Prostate gland (tissue), 2 donors: ENCODE data around the gene CTNNA3. TPM values are rescaled to one million over a fixed set of nuclear protein-coding genes. Genes with fewer than 3 reads are reported as not detected.

Experiments used
- DNase-seq: peaks from one replicate; pipeline ENCODE4 v3.0.0-alpha.2; 2019; ENCODE audit warnings: low spot score
- H3K27ac ChIP-seq, 2 donors: fragments of 200-600 bp; sonication (generic); 2 replicates each; pipeline ENCODE4 v1.5.1; 2017 to 2019
- H3K27me3 ChIP-seq: fragments of 200-600 bp; sonication (generic); replicated peaks from 2 replicates; pipeline ENCODE4 v1.5.1; 2019; ENCODE audit not compliant: insufficient read depth
- H3K36me3 ChIP-seq, 2 donors: fragments of 200-600 bp; sonication (generic); 1 replicate in 1 of 2; 2 replicates in 1 of 2; pipeline versions ENCODE4 v1.5.1 to v1.8.1; 2017 to 2019
- H3K4me1 ChIP-seq: fragments of 200-600 bp; sonication (generic); replicated peaks from 2 replicates; pipeline ENCODE4 v1.5.1; 2019
- H3K4me3 ChIP-seq, 2 donors: fragments of 200-600 bp; sonication (generic); 2 replicates each; pipeline ENCODE4 v1.5.1; 2017 to 2019
- H3K9me3 ChIP-seq: fragments of 200-600 bp; sonication (generic); 2 replicates; pipeline ENCODE4 v1.5.1; 2017
- POLR2A ChIP-seq: fragments of 450-650 bp; IDR thresholded peaks from one replicate; pipeline ENCODE4 v1.6.1; 2016; ENCODE audit warnings: antibody characterized with exemption, mild to moderate bottlenecking
- POLR2AphosphoS5 ChIP-seq: sonication (generic); formaldehyde crosslinking; IDR thresholded peaks from one replicate; pipeline ENCODE4 v1.6.1; 2017; ENCODE audit warnings: antibody characterized with exemption
- WGBS: methylation state at CpG from one replicate; pipeline ENCODE4 v1.1.5; 2018; 5-methylcytosine and 5-hydroxymethylcytosine counted together
- intact Hi-C: fragments of 100-400 bp; cut with DNase I; formaldehyde crosslinking; loops from one replicate; pipeline ENCODE4 v1.14.2; 2022
- total RNA-seq, 2 donors: library from RNA; depleted of rRNA; stranded (reverse); fragments of >200 nt; gene quantifications; one replicate each; pipeline ENCODE4 v1.1.0, GENCODE V29; 2016
- TF ChIP-seq, protein P1 (sequence below), 4 experiments: fragments of 200-600 bp in 2 of 4; fragments of 450-650 bp in 2 of 4; sonication (generic) in 2 of 4; IDR thresholded peaks; 1 replicate in 3 of 4; 2 replicates in 1 of 4; pipeline ENCODE4 v1.5.1; 2016 to 2019; ENCODE audit warnings: antibody characterized with exemption in 4 of 4, mild to moderate bottlenecking in 2 of 4, moderate library complexity in 2 of 4

Gene CTNNA3
- total RNA-seq, 2 donors from 2014 or later = 0.27 to 7.2 TPM

DNA sequence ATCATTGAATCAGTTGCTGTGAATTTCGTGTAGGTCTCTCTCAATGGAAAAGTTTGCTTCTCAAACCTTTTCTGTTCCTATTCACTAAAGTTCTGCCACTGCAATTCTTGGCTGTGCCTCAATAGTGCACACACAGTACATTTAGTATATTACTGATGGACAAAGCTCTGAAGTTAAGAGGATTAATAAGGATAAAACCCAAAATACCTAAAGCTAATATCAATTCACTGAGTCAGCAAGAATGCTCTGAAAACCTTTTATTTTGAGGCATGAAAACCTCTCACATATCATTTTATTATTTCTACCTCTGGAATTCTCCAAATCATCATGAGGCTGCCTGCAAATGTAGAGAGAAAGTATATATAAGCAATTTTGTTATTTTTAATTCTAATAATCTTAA lies 1403.5 kb downstream of the CTNNA3 start:
- H3K27me3 ChIP-seq = no peaks in the 10 kb centered on the region
- no peak for TF ChIP-seq POLR2A
- H3K4me1 ChIP-seq = no peaks in the 10 kb centered on the region
- no peaks in the 10 kb centered on the region for H3K9me3 ChIP-seq
- 53% methylated on average over 1 of the region's 1 CpG for WGBS
- no peak overlapping the region for H3K4me3 ChIP-seq
- no peak for DNase-seq
- H3K27ac ChIP-seq = no peak overlapping the region
- no peaks in the 10 kb centered on the region for H3K36me3 ChIP-seq
- intact Hi-C loops = no loop called here

DNA sequence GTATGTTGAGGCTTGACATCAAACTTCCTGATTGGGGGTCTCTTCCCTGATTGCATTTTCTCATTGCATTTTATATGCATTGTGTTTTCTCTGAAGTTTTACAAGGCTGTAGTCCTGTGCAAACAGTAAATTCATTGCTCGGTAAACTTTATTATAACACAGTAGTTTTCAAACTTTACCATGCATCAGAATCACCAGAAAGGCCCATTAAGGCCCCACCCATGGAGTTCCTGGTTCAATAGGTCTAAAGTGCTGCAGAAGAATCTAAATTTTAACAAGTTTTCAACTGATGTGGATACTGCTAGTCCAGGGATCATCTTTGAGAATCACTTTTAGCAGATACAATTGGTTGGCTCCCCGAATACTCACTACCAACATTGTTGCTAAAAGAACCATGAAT lies 1404.9 kb downstream of the CTNNA3 start:
- H3K27me3 ChIP-seq = no peaks in the 10 kb centered on the region
- H3K4me3 ChIP-seq = no peak overlapping the region
- H3K4me1 ChIP-seq = no peaks in the 10 kb centered on the region
- H3K27ac ChIP-seq = no peak overlapping the region
- no peak for TF ChIP-seq POLR2A
- TF ChIP-seq, protein P1, sequence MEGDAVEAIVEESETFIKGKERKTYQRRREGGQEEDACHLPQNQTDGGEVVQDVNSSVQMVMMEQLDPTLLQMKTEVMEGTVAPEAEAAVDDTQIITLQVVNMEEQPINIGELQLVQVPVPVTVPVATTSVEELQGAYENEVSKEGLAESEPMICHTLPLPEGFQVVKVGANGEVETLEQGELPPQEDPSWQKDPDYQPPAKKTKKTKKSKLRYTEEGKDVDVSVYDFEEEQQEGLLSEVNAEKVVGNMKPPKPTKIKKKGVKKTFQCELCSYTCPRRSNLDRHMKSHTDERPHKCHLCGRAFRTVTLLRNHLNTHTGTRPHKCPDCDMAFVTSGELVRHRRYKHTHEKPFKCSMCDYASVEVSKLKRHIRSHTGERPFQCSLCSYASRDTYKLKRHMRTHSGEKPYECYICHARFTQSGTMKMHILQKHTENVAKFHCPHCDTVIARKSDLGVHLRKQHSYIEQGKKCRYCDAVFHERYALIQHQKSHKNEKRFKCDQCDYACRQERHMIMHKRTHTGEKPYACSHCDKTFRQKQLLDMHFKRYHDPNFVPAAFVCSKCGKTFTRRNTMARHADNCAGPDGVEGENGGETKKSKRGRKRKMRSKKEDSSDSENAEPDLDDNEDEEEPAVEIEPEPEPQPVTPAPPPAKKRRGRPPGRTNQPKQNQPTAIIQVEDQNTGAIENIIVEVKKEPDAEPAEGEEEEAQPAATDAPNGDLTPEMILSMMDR (IDR thresholded peaks at IDR 0.05) = no peak
- no peak for TF ChIP-seq POLR2AphosphoS5
- H3K36me3 ChIP-seq = no peaks in the 10 kb centered on the region
- intact Hi-C loops = no loop called here
- WGBS = 66% methylated on average over 2 of the region's 2 CpGs
- H3K9me3 ChIP-seq = no peaks in the 10 kb centered on the region
- no peak for DNase-seq

DNA sequence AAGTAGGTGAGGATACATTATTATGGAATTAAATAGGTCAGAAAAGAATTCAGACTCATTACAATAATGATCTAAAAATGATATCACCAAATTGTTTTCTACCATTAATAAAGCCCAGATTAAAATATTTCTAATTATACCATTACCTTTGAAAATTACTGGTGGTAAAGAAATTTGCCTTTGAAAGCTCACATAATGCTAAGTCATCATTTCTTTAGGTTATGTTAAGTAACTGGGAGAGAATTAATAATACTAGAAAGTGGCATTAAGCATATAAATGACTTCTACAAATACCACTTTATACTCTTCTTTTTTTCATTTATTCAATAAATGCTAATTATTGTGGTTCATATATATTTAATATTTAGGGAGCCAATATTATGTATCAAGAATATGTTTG lies 1411.4 kb downstream of the CTNNA3 start:
- intact Hi-C loops = no loop called here
- no peaks in the 10 kb centered on the region for H3K9me3 ChIP-seq
- H3K36me3 ChIP-seq = no peaks in the 10 kb centered on the region
- TF ChIP-seq POLR2AphosphoS5 (no peak), POLR2A (no peak)
- TF ChIP-seq, protein P1 (IDR thresholded peaks at IDR 0.05) = no peak
- no peak overlapping the region for H3K4me3 ChIP-seq
- H3K27ac ChIP-seq = no peak overlapping the region
- no peaks in the 10 kb centered on the region for H3K27me3 ChIP-seq
- DNase-seq = no peak
- H3K4me1 ChIP-seq = no peaks in the 10 kb centered on the region

DNA sequence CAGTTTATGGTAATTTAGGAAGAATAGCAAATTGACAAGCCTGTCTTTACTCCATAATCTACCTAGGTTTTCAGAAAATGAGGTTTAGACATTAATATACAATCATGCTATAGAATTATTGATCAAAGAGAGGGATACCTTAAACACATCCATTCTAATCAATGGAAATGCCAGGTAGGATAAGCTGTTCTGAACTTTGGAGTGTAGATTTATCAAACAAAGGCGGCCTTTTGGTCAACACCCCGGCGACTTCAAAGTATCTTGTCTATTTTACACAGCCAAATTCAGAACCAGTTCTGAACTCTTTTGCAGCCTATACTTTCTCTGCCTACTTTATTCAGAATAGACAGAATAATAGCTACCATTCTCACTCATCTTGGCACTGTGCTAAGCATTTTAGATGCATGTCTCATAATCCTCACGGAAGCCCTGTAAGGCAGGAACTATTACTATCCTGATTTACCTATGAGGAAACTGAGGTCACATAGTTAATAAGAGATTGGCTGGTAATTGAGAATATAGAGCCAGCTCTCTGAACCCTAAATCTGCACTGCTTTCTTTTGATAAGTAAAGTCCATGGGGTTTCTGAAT lies 1412.0 kb downstream of the CTNNA3 start:
- no peaks in the 10 kb centered on the region for H3K4me1 ChIP-seq
- no peaks in the 10 kb centered on the region for H3K27me3 ChIP-seq
- intact Hi-C loops = no loop called here
- H3K36me3 ChIP-seq = no peaks in the 10 kb centered on the region
- no peak overlapping the region for H3K27ac ChIP-seq
- TF ChIP-seq, protein P1 (IDR thresholded peaks at IDR 0.05) = no peak
- no peak for TF ChIP-seq POLR2A
- no peak for TF ChIP-seq POLR2AphosphoS5
- no peaks in the 10 kb centered on the region for H3K9me3 ChIP-seq
- no peak overlapping the region for H3K4me3 ChIP-seq
- WGBS = 87% methylated on average over 4 of the region's 4 CpGs
- DNase-seq = no peak

DNA sequence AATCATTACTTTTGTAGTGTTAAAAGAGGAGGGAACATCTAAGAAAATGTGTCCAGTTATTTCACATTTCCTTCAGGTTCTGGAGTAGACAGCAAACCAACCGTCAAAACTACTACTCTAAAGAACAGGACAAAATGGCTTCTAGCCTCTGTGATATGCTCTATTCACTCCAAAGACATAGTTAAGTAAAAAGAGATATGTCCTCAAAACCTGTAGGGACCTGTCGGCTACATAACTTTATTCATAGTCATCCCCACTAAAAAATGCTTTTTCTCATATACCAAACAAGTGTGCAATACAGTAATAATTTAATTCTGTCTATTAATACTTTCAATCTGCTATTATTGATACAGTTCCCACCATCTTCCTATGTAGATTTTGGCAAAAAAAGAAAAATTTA lies 1412.9 kb downstream of the CTNNA3 start:
- no peak for DNase-seq
- no peak for TF ChIP-seq POLR2AphosphoS5
- TF ChIP-seq, protein P1 (IDR thresholded peaks at IDR 0.05) = no peak
- no peak for TF ChIP-seq POLR2A
- 73% methylated on average over 2 of the region's 2 CpGs for WGBS
- Histone ChIP-seq H3K36me3 (no peaks in the 10 kb centered on the region), H3K4me3 (no peak overlapping the region), H3K4me1 (no peaks in the 10 kb centered on the region), H3K27me3 (no peaks in the 10 kb centered on the region), H3K27ac (no peak overlapping the region), H3K9me3 (no peaks in the 10 kb centered on the region)
- intact Hi-C loops = no loop called here
